Astrocyte (in vitro differentiated cells and primary cell): Measurements from ENCODE around the gene ZNF407. TPM values are rescaled to one million over a fixed set of nuclear protein-coding genes. Genes with fewer than 3 reads are reported as not detected.

Experiments used
- DNase-seq: peaks from one replicate; pipeline ENCODE4 v3.0.0-alpha.2; 2010; ENCODE audit warnings: low read depth
- FAIRE-seq: peaks from 2 replicates; lab custom pipeline; 2011; peaks lifted over from hg19 to GRCh38; lab: Jason Lieb, UNC
- H2AFZ ChIP-seq: 2 replicates; pipeline ENCODE4 v1.6.0; 2012; ENCODE audit warnings: low read depth, low read length, inconsistent platforms
- H3K27ac ChIP-seq: 2 replicates; pipeline ENCODE4 v1.5.1; 2011; ENCODE audit warnings: low read depth, low read length, inconsistent platforms
- H3K27me3 ChIP-seq: 2 replicates; pipeline ENCODE4 v1.6.0; 2011; ENCODE audit warnings: low read length, inconsistent platforms; ENCODE audit not compliant: insufficient read depth
- H3K36me3 ChIP-seq: 2 replicates; pipeline ENCODE4 v1.5.1; 2011; ENCODE audit warnings: low read length, inconsistent platforms; ENCODE audit not compliant: insufficient read depth
- H3K4me1 ChIP-seq: 2 replicates; pipeline ENCODE4 v1.5.1; 2011; ENCODE audit warnings: low read length, inconsistent platforms; ENCODE audit not compliant: insufficient read depth
- H3K4me2 ChIP-seq: 2 replicates; pipeline ENCODE4 v1.6.0; 2012; ENCODE audit warnings: low read length, inconsistent platforms
- H3K4me3 ChIP-seq: 2 replicates; pipeline ENCODE4 v1.5.1; 2011; ENCODE audit warnings: low read depth, mild to moderate bottlenecking, low read length, inconsistent platforms; ENCODE audit not compliant: insufficient read depth
- H3K79me2 ChIP-seq: 2 replicates; pipeline ENCODE4 v1.6.0; 2012; ENCODE audit warnings: mild to moderate bottlenecking, low read length, inconsistent platforms; ENCODE audit not compliant: insufficient read depth
- H3K9ac ChIP-seq: 2 replicates; pipeline ENCODE4 v1.6.0; 2012; ENCODE audit warnings: mild to moderate bottlenecking, low read length, inconsistent platforms
- H3K9me3 ChIP-seq: 2 replicates; pipeline ENCODE4 v1.5.1; 2012; ENCODE audit warnings: low read depth, mild to moderate bottlenecking, low read length, inconsistent platforms; ENCODE audit not compliant: insufficient read depth
- H4K20me1 ChIP-seq: 2 replicates; pipeline ENCODE4 v1.6.0; 2012; ENCODE audit warnings: low read length, inconsistent platforms; ENCODE audit not compliant: insufficient read depth
- H3K27ac Mint-ChIP-seq: one replicate; pipeline ENCODE4 v1.8.0; 2021; ENCODE audit warnings: mild to moderate bottlenecking, mixed read lengths; ENCODE audit not compliant: unreplicated experiment
- H3K27me3 Mint-ChIP-seq: one replicate; pipeline ENCODE4 v1.8.0; 2021; ENCODE audit warnings: low read depth, mixed read lengths; ENCODE audit not compliant: unreplicated experiment
- H3K36me3 Mint-ChIP-seq: one replicate; pipeline ENCODE4 v1.8.0; 2021; ENCODE audit warnings: low read depth, mixed read lengths; ENCODE audit not compliant: unreplicated experiment
- H3K4me1 Mint-ChIP-seq: one replicate; pipeline ENCODE4 v1.8.0; 2021; ENCODE audit warnings: low read depth, mixed read lengths; ENCODE audit not compliant: unreplicated experiment
- H3K4me3 Mint-ChIP-seq: one replicate; pipeline ENCODE4 v1.8.0; 2021; ENCODE audit warnings: mild to moderate bottlenecking, moderate library complexity, mixed read lengths; ENCODE audit not compliant: unreplicated experiment
- H3K9me3 Mint-ChIP-seq: one replicate; pipeline ENCODE4 v1.8.0; 2021; ENCODE audit warnings: mild to moderate bottlenecking, mixed read lengths; ENCODE audit not compliant: unreplicated experiment
- CTCF ChIP-seq: IDR thresholded peaks from 2 replicates; pipeline ENCODE4 v1.5.1; 2011; ENCODE audit warnings: low read depth, mild to moderate bottlenecking, inconsistent platforms, low read length, moderate library complexity; ENCODE audit not compliant: insufficient read depth
- EZH2 ChIP-seq: IDR thresholded peaks from 2 replicates; pipeline ENCODE4 v1.6.1; 2012; ENCODE audit warnings: mild to moderate bottlenecking, low read length, inconsistent platforms; ENCODE audit not compliant: insufficient read depth
- total RNA-seq: library from RNA; stranded (reverse); gene quantifications from 2 replicates; pipeline ENCODE4 v1.2.1, GENCODE V29; 2021

ZNF407 gene
- total RNA-seq, 1 donor from 2014 or later = 13.8 TPM

GRCh38 chr18:74633652-74634352 lies 36.1 kb downstream of the ZNF407 start:
- Histone ChIP-seq H2AFZ (no peak overlapping the region), H3K36me3 (peaks cover 9% of the 10 kb centered on the region), H3K79me2 (peaks cover 6% of the 10 kb centered on the region), H4K20me1 (peaks cover 10% of the 10 kb centered on the region), H3K4me1 (peaks cover 5% of the 10 kb centered on the region), H3K27me3 (no peaks in the 10 kb centered on the region), H3K27ac (no peak overlapping the region), H3K4me3 (no peak overlapping the region), H3K9me3 (no peaks in the 10 kb centered on the region), H3K9ac (no peak overlapping the region), H3K4me2 (peak overlapping the region; percentile 19)
- Mint-ChIP-seq H3K27ac (no peak overlapping the region), H3K9me3 (no peaks in the 10 kb centered on the region), H3K27me3 (no peaks in the 10 kb centered on the region), H3K4me3 (no peak overlapping the region), H3K36me3 (peaks cover 12% of the 10 kb centered on the region), H3K4me1 (peaks cover 15% of the 10 kb centered on the region)
- DNase-seq (peak; percentile 19), FAIRE-seq (no peak)
- TF ChIP-seq CTCF = no peak
- TF ChIP-seq EZH2 = no peak

GRCh38 chr18:74635224-74635975 lies 37.7 kb downstream of the ZNF407 start:
- H3K4me1 Mint-ChIP-seq = peaks cover 15% of the 10 kb centered on the region
- H3K4me1 ChIP-seq = peaks cover 5% of the 10 kb centered on the region
- no peaks in the 10 kb centered on the region for H3K9me3 ChIP-seq
- TF ChIP-seq EZH2 (no peak), CTCF (no peak)
- H4K20me1 ChIP-seq = peaks cover 8% of the 10 kb centered on the region
- no peaks in the 10 kb centered on the region for H3K27me3 ChIP-seq
- H3K9me3 Mint-ChIP-seq = no peaks in the 10 kb centered on the region
- H3K36me3 Mint-ChIP-seq = peaks cover 12% of the 10 kb centered on the region
- no peak overlapping the region for H2AFZ ChIP-seq
- H3K4me3 ChIP-seq = no peak overlapping the region
- H3K27ac ChIP-seq = no peak overlapping the region
- H3K36me3 ChIP-seq = peaks cover 9% of the 10 kb centered on the region
- DNase-seq (no peak), FAIRE-seq (no peak)
- H3K27ac Mint-ChIP-seq = no peak overlapping the region
- no peaks in the 10 kb centered on the region for H3K27me3 Mint-ChIP-seq
- H3K79me2 ChIP-seq = no peaks in the 10 kb centered on the region
- no peak overlapping the region for H3K9ac ChIP-seq
- H3K4me3 Mint-ChIP-seq = no peak overlapping the region
- H3K4me2 ChIP-seq = no peak overlapping the region
